IMR-90 (cell line): ENCODE results near the gene DPF3. TPM values are rescaled to one million over a fixed set of nuclear protein-coding genes. Genes with fewer than 3 reads are reported as not detected.

ENCODE experiments used
- ATAC-seq: fragments of 200-7000 bp; cut with Tn5 transposase; 2 replicates; pipeline ENCODE4 v1.9.1; 2020; ENCODE audit warnings: low read depth, mild to moderate bottlenecking, moderate library complexity
- BruUV-seq: library from RNA; stranded (reverse); fragments of 400-500 nt; replicated peaks from 2 replicates; lab custom pipeline; 2021; lab: Mats Ljungman, UMichigan
- CTCF ChIA-PET: fragments of 300-600 bp; formaldehyde crosslinking; extraction: SDS; loops from one replicate; lab custom pipeline; 2021; ENCODE audit warnings: antibody characterized with exemption; lab: Yijun Ruan, JAX
- POLR2A ChIA-PET: fragments of 300-600 bp; sonication (Branson Sonifier 250); formaldehyde crosslinking; loops from one replicate; lab custom pipeline; 2022; ENCODE audit warnings: antibody characterized with exemption; ENCODE audit not compliant: unreplicated experiment; lab: Charles Lee
- DNase-seq: peaks from one replicate; pipeline ENCODE4 v3.0.0; 2013
- H2AFZ ChIP-seq: replicated peaks from 2 replicates; pipeline ENCODE3; 2013; ENCODE audit warnings: low read length, mild to moderate bottlenecking; ENCODE audit not compliant: poor library complexity
- H2AK5ac ChIP-seq: 2 replicates; pipeline ENCODE4 v1.6.1; 2013; ENCODE audit warnings: low read depth, low read length, inconsistent platforms
- H2AK9ac ChIP-seq: replicated peaks from 2 replicates; pipeline ENCODE3; 2013; ENCODE audit warnings: mild to moderate bottlenecking, low read depth, low read length, moderate library complexity; ENCODE audit not compliant: poor library complexity
- H2BK120ac ChIP-seq: 2 replicates; pipeline ENCODE4 v1.6.1; 2013; ENCODE audit warnings: low read depth, low read length, inconsistent platforms
- H2BK15ac ChIP-seq: 3 replicates; pipeline ENCODE4 v1.6.1; 2013; ENCODE audit warnings: low read depth, low read length, inconsistent platforms
- H2BK20ac ChIP-seq: 2 replicates; pipeline ENCODE4 v1.6.1; 2013; ENCODE audit warnings: low read depth, mild to moderate bottlenecking, inconsistent platforms, low read length, moderate library complexity
- H2BK5ac ChIP-seq: 2 replicates; pipeline ENCODE4 v1.6.1; 2013; ENCODE audit warnings: mild to moderate bottlenecking, low read depth, low read length, inconsistent platforms; ENCODE audit not compliant: poor library complexity, severe bottlenecking
- H3K14ac ChIP-seq: replicated peaks from 2 replicates; pipeline ENCODE4 v1.6.1; 2013; ENCODE audit warnings: low read depth, low read length, inconsistent platforms
- H3K18ac ChIP-seq: 2 replicates; pipeline ENCODE4 v1.6.1; 2013; ENCODE audit warnings: low read depth, low read length, control low read depth
- H3K23ac ChIP-seq: 2 replicates; pipeline ENCODE4 v1.6.1; 2013; ENCODE audit warnings: low read depth, low read length, inconsistent platforms
- H3K27ac ChIP-seq: 2 replicates; pipeline ENCODE4 v1.5.1; 2013; ENCODE audit warnings: mild to moderate bottlenecking, control low read depth, low read length; ENCODE audit not compliant: insufficient read depth
- H3K27me3 ChIP-seq: 2 replicates; pipeline ENCODE4 v1.6.1; 2013; ENCODE audit warnings: low read length; ENCODE audit not compliant: control insufficient read depth, insufficient read depth
- H3K36me3 ChIP-seq: 2 replicates; pipeline ENCODE4 v1.6.1; 2013; ENCODE audit warnings: low read length, mixed read lengths; ENCODE audit not compliant: control insufficient read depth, insufficient read depth
- H3K4ac ChIP-seq: 2 replicates; pipeline ENCODE4 v1.6.1; 2013; ENCODE audit warnings: low read depth, low read length, inconsistent platforms
- H3K4me1 ChIP-seq: 2 replicates; pipeline ENCODE4 v1.6.1; 2013; ENCODE audit warnings: low read length, mixed read lengths; ENCODE audit not compliant: control insufficient read depth, insufficient read depth
- H3K4me2 ChIP-seq: 2 replicates; pipeline ENCODE4 v1.6.1; 2013; ENCODE audit warnings: low read depth, mild to moderate bottlenecking, control low read depth, low read length, moderate library complexity
- H3K4me3 ChIP-seq: 2 replicates; pipeline ENCODE4 v1.5.1; 2013; ENCODE audit warnings: low read depth, mild to moderate bottlenecking, control low read depth, low read length, moderate library complexity; ENCODE audit not compliant: insufficient read depth
- H3K56ac ChIP-seq: 2 replicates; pipeline ENCODE4 v1.6.1; 2013; ENCODE audit warnings: low read length, inconsistent platforms; ENCODE audit not compliant: insufficient read depth; ENCODE audit errors: extremely low read depth
- H3K79me1 ChIP-seq, 2 experiments: 2 replicates each; pipeline ENCODE4 v1.6.1; 2013; ENCODE audit warnings: low read length in 2 of 2, inconsistent platforms in 1 of 2, low read depth in 1 of 2
- H3K9ac ChIP-seq: 2 replicates; pipeline ENCODE4 v1.6.1; 2013; ENCODE audit warnings: low read depth, low read length, control low read depth
- H3K9me1 ChIP-seq: 2 replicates; pipeline ENCODE4 v1.6.1; 2013; ENCODE audit warnings: low read length, inconsistent platforms; ENCODE audit not compliant: insufficient read depth
- H3K9me3 ChIP-seq: 2 replicates; pipeline ENCODE4 v1.6.1; 2013; ENCODE audit warnings: low read length; ENCODE audit not compliant: control insufficient read depth, insufficient read depth
- H4K20me1 ChIP-seq: 2 replicates; pipeline ENCODE4 v1.6.1; 2013; ENCODE audit warnings: low read length, inconsistent platforms; ENCODE audit not compliant: insufficient read depth
- H4K5ac ChIP-seq: 2 replicates; pipeline ENCODE4 v1.6.1; 2013; ENCODE audit warnings: mild to moderate bottlenecking, low read depth, low read length, control low read depth
- H4K8ac ChIP-seq, 2 experiments: 2 replicates each; pipeline ENCODE4 v1.6.1; 2013; ENCODE audit warnings: low read depth in 2 of 2, low read length in 2 of 2, control low read depth in 1 of 2, inconsistent platforms in 1 of 2
- H4K91ac ChIP-seq: 2 replicates; pipeline ENCODE4 v1.6.1; 2013; ENCODE audit warnings: low read depth, low read length, inconsistent platforms; ENCODE audit not compliant: insufficient read depth
- BHLHE40 ChIP-seq: fragments of 150-350 bp; IDR thresholded peaks from 2 replicates; pipeline ENCODE4 v1.6.1; 2016; ENCODE audit warnings: mild to moderate bottlenecking, low read depth, low read length
- CEBPB ChIP-seq: IDR thresholded peaks from 2 replicates; pipeline ENCODE4 v1.6.1; 2012; ENCODE audit warnings: low read depth, low read length, improper control_type of control experiment
- MXI1 ChIP-seq: IDR thresholded peaks from 2 replicates; pipeline ENCODE4 v1.6.1; 2012; ENCODE audit warnings: low read depth, mild to moderate bottlenecking, low read length, moderate library complexity, borderline replicate concordance
- POLR2A ChIP-seq: IDR thresholded peaks from 2 replicates; pipeline ENCODE4 v1.6.1; 2012; ENCODE audit warnings: mild to moderate bottlenecking, low read depth, low read length
- WGBS, 2 experiments: methylation state at CpG; one replicate each; pipeline versions ENCODE4 v1.1.5 to v1.1.7; 2013; ENCODE audit warnings: missing lambda C conversion rate in 2 of 2; ENCODE audit not compliant: insufficient read length in 1 of 2; ENCODE audit errors: extremely low coverage in 2 of 2; 5-methylcytosine and 5-hydroxymethylcytosine counted together
- dilution Hi-C: fragments of 300-500 bp; cut with HindIII; formaldehyde crosslinking; loops from one replicate; pipeline ENCODE4 v1.14.3; 2018; ENCODE audit warnings: low sequenced_read_pairs; ENCODE audit not compliant: unreplicated experiment
- in situ Hi-C: fragments of 300-500 bp; cut with MboI; formaldehyde crosslinking; loops from 3 replicates; pipeline ENCODE4 v1.14.3; 2019; ENCODE audit warnings: low sequenced_read_pairs, inconsistent platforms, mixed read lengths
- intact Hi-C: fragments of 100-400 bp; cut with micrococcal nuclease; formaldehyde crosslinking; loops from 2 replicates; pipeline ENCODE4 v1.10.0; 2022
- polyA plus RNA-seq, 3 experiments: library from polyadenylated mRNA; depleted of rRNA; stranded (reverse); fragments of >200 nt; gene quantifications; 2 replicates each; pipeline ENCODE4 v1.2.3, GENCODE V29; 2012; ENCODE audit warnings: low replicate concordance in 1 of 3
- total RNA-seq: library from RNA; depleted of rRNA; stranded (reverse); fragments of >200 nt; gene quantifications from 2 replicates; pipeline ENCODE4 v1.2.3, GENCODE V29; 2012
- TF ChIP-seq, protein P1 (sequence below): fragments of 150-350 bp; IDR thresholded peaks from 2 replicates; pipeline ENCODE4 v1.6.1; 2016; ENCODE audit warnings: low read depth, mild to moderate bottlenecking, low read length, moderate library complexity, borderline replicate concordance

DPF3 gene
- total and polyA plus RNA-seq, 2 of the 4 experiments (the other 2 are of a cell fraction) = 30.5 to 32.8 TPM

DNA sequence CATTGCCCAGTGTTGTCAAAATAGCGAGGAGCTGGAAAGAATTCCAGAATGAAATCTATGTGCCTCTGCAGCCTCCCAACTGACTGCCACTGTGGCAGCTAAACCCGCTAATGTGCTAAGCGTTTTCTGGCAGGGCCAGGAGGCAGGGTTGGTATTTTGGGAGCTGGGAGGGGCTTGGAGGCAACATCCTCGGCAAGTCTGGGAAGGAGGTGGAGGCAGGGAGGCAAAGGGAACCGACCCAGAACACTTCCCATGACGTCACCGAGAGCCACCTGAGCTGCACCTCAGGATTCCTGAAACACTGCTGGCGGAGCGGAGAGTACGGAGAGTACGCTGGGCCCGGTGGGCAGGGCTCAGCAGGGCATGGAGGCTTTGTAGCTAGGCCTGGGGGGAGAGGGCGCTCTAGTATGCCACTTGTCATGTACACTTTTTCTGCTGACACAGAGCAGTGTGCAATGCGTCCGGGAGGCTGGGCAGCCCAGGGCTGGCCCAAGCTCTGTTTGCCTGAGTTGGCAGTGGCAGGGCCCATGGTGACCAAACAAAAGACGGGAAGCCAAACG is 81.5 kb downstream of the DPF3 start:
- in situ Hi-C loops (no loop called here), dilution Hi-C loops (no loop called here), intact Hi-C loops (no loop called here)
- Histone ChIP-seq H2BK15ac (no peak overlapping the region), H2BK120ac (no peak overlapping the region), H3K4ac (no peak overlapping the region), H4K91ac (no peak overlapping the region), H3K23ac (no peak overlapping the region), H2BK20ac (no peak overlapping the region), H3K36me3 (no peaks in the 10 kb centered on the region), H3K27ac (no peak overlapping the region), H3K4me2 (no peak overlapping the region), H3K9ac (no peak overlapping the region), H3K4me1 (peaks cover 8% of the 10 kb centered on the region), H2AK5ac (no peak overlapping the region), H2AK9ac (peak overlapping the region; percentile 22), H3K56ac (no peak overlapping the region), H4K8ac (no peak overlapping the region), H3K4me3 (no peak overlapping the region), H4K5ac (no peak overlapping the region), H3K79me1 (peaks cover 37 to 76% of the 10 kb centered on the region in 2 experiments), H3K14ac (no peak overlapping the region), H2AFZ (no peak overlapping the region), H4K20me1 (peaks cover 33% of the 10 kb centered on the region), H3K9me1 (peaks cover 11% of the 10 kb centered on the region; the same call in 1 of the 2 replicates), H3K9me3 (no peaks in the 10 kb centered on the region), H3K18ac (no peak overlapping the region), H3K27me3 (no peaks in the 10 kb centered on the region), H2BK5ac (no peak overlapping the region)
- ATAC-seq (no peak; the same call in 1 of the 2 replicates), DNase-seq (no peak)
- POLR2A ChIA-PET = interaction anchor here (0.8 kb wide), 1 partner anchor 205 kb away, joined by 7 read pairs; no protein-coding TSS in a partner anchor
- WGBS, 2 experiments = 79% methylated on average over 14 of the region's 17 CpGs; no CpG with 5 or more reads in 1 of the 2 experiments
- no TSS peak for BruUV-seq
- CTCF ChIA-PET = no interaction called here
- TF ChIP-seq BHLHE40 = no peak
- TF ChIP-seq, protein P1, sequence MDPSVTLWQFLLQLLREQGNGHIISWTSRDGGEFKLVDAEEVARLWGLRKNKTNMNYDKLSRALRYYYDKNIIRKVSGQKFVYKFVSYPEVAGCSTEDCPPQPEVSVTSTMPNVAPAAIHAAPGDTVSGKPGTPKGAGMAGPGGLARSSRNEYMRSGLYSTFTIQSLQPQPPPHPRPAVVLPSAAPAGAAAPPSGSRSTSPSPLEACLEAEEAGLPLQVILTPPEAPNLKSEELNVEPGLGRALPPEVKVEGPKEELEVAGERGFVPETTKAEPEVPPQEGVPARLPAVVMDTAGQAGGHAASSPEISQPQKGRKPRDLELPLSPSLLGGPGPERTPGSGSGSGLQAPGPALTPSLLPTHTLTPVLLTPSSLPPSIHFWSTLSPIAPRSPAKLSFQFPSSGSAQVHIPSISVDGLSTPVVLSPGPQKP = no peak
- no peak for TF ChIP-seq CEBPB
- no peak for TF ChIP-seq POLR2A
- no peak for TF ChIP-seq MXI1
